B cell (primary cell): ENCODE results near the gene HMCN1.

ENCODE experiments used
- EZH2 ChIP-seq: IDR thresholded peaks from 2 replicates; pipeline ENCODE4 v1.6.1; 2012; ENCODE audit warnings: borderline replicate concordance, low read depth, mild to moderate bottlenecking, moderate library complexity, low read length; ENCODE audit not compliant: insufficient read depth, poor library complexity, severe bottlenecking
- TF ChIP-seq, protein P1 (sequence below): fragments of 200-600 bp; IDR thresholded peaks from one replicate; pipeline ENCODE4 v1.8.0; 2022; ENCODE audit warnings: antibody characterized with exemption, mild to moderate bottlenecking

DNA sequence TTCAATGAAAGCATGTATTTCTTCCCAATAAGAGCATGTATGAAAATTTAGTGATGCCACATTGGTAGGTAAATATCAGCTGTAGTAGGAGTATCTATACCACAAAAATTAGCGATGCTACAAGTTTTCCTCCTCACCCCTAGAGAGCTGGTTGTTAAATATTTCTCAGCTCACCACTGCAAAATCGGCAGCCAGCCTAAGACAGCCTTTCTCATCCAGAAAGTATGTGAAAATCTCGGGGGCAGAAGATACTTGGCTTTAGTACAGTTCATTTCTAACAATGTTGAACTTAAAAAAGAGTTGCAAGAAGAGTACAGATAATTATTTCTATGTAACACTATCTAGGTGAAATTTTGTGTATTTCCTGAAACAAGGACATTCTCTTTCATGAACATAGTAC is 405.5 kb downstream of the HMCN1 start:
- TF ChIP-seq, protein P1, sequence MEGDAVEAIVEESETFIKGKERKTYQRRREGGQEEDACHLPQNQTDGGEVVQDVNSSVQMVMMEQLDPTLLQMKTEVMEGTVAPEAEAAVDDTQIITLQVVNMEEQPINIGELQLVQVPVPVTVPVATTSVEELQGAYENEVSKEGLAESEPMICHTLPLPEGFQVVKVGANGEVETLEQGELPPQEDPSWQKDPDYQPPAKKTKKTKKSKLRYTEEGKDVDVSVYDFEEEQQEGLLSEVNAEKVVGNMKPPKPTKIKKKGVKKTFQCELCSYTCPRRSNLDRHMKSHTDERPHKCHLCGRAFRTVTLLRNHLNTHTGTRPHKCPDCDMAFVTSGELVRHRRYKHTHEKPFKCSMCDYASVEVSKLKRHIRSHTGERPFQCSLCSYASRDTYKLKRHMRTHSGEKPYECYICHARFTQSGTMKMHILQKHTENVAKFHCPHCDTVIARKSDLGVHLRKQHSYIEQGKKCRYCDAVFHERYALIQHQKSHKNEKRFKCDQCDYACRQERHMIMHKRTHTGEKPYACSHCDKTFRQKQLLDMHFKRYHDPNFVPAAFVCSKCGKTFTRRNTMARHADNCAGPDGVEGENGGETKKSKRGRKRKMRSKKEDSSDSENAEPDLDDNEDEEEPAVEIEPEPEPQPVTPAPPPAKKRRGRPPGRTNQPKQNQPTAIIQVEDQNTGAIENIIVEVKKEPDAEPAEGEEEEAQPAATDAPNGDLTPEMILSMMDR = no peak
- TF ChIP-seq EZH2 = no peak
